K562 (cell line): ENCODE data around the gene NCAPD2.

Experiments
- FOXP4 ChIP-seq: sonication (generic); formaldehyde crosslinking; IDR thresholded peaks from 2 replicates; pipeline ENCODE4 v1.8.0; 2022; ENCODE audit warnings: mild to moderate bottlenecking, missing genetic modification reagents, borderline replicate concordance
- NFYB ChIP-seq: IDR thresholded peaks from 2 replicates; pipeline ENCODE4 v1.6.1; 2011; ENCODE audit warnings: mild to moderate bottlenecking, moderate library complexity; ENCODE audit not compliant: insufficient read length; ENCODE audit errors: extremely low read depth
- ZBTB40 ChIP-seq, 2 experiments: fragments of 450-650 bp in 1 of 2; sonication (generic) in 1 of 2; formaldehyde crosslinking in 1 of 2; IDR thresholded peaks; 2 replicates each; pipeline versions ENCODE4 v1.7.1 to v1.9.0; 2016 to 2022; ENCODE audit warnings: inconsistent platforms in 1 of 2, mild to moderate bottlenecking in 1 of 2, missing genetic modification reagents in 1 of 2

GRCh38 chr12:6494258-6494743 is 399 bp downstream of the NCAPD2 start:
- TF ChIP-seq FOXP4 (CRISPR knock-in tag) (no peak), NFYB (no peak), ZBTB40 (IDR thresholded peaks at IDR 0.05) (0 out of 2 replicates have a peak, but pooled peaks have one; percentile 25), ZBTB40 (CRISPR knock-in tag; IDR thresholded peaks at IDR 0.05) (no peak)
